OCI-LY1 (cell line): ENCODE measurements around the gene EPS8L2.

Experiments
- CTCF ChIP-seq: fragments of 200-600 bp; sonication (generic), shearing (Covaris generic); IDR thresholded peaks from 2 replicates; pipeline ENCODE4 v1.5.1; 2017; ENCODE audit warnings: mild to moderate bottlenecking, antibody characterized with exemption, low read length, moderate library complexity, mixed read lengths
- EZH2 ChIP-seq: fragments of 200-600 bp; sonication (generic), shearing (Covaris generic); IDR thresholded peaks from 2 replicates; pipeline ENCODE4 v1.8.0; 2017; ENCODE audit warnings: borderline replicate concordance, mixed run types, mild to moderate bottlenecking, antibody characterized with exemption, low read length, moderate library complexity, mixed read lengths

- TF ChIP-seq CTCF: peak; percentile 24; the same call in 1 of the 2 replicates
- no peak for TF ChIP-seq EZH2
Measured at GRCh38 chr11:747158-748006, 41.4 kb downstream of the EPS8L2 start, which contains the start of gene TALDO1.
